HEK293T (cell line): ENCODE measurements around the gene UMODL1.

Experiments used
- CTCF ChIA-PET: fragments of 350-600 bp; formaldehyde crosslinking; extraction: SDS; loops from one replicate; lab custom pipeline; 2021; ENCODE audit warnings: antibody characterized with exemption, inconsistent platforms; lab: Yijun Ruan, JAX
- POLR2A ChIA-PET: fragments of 350-600 bp; formaldehyde crosslinking; extraction: SDS; loops from one replicate; lab custom pipeline; 2020; ENCODE audit warnings: antibody characterized with exemption, inconsistent platforms; lab: Yijun Ruan, JAX
- DNase-seq: peaks from one replicate; pipeline ENCODE4 v3.0.0; 2012; ENCODE audit warnings: mixed read lengths; ENCODE audit errors: extremely low spot score
- ARNT ChIP-seq: fragments of 450-650 bp; IDR thresholded peaks from 2 replicates; pipeline ENCODE4 v1.6.1; 2017; ENCODE audit warnings: mild to moderate bottlenecking
- BHLHE40 ChIP-seq: fragments of 450-650 bp; IDR thresholded peaks from 2 replicates; pipeline ENCODE4 v1.6.1; 2016; ENCODE audit warnings: mild to moderate bottlenecking, moderate library complexity, borderline replicate concordance
- CTBP1 ChIP-seq: fragments of 450-650 bp; IDR thresholded peaks from 2 replicates; pipeline ENCODE4 v1.6.1; 2016; ENCODE audit warnings: borderline replicate concordance
- ELF4 ChIP-seq: fragments of 450-650 bp; IDR thresholded peaks from 2 replicates; pipeline ENCODE4 v1.6.1; 2017; ENCODE audit warnings: antibody characterized with exemption
- FOXA1 ChIP-seq: fragments of 450-650 bp; IDR thresholded peaks from 2 replicates; pipeline ENCODE4 v1.6.1; 2016; ENCODE audit warnings: mild to moderate bottlenecking
- FOXK2 ChIP-seq: fragments of 450-650 bp; IDR thresholded peaks from 2 replicates; pipeline ENCODE4 v1.6.1; 2016; ENCODE audit warnings: mild to moderate bottlenecking
- FOXM1 ChIP-seq: fragments of 450-650 bp; IDR thresholded peaks from 2 replicates; pipeline ENCODE4 v1.6.1; 2017; ENCODE audit warnings: mild to moderate bottlenecking, borderline replicate concordance
- HDGF ChIP-seq: fragments of 450-650 bp; IDR thresholded peaks from 2 replicates; pipeline ENCODE4 v1.6.1; 2017; ENCODE audit warnings: antibody characterized with exemption, borderline replicate concordance
- L3MBTL2 ChIP-seq: fragments of 450-650 bp; conservative IDR thresholded peaks from 2 replicates; pipeline ENCODE4 v1.6.1; 2016; ENCODE audit warnings: mild to moderate bottlenecking
- LEF1 ChIP-seq: fragments of 450-650 bp; IDR thresholded peaks from 2 replicates; pipeline ENCODE4 v1.6.1; 2017; ENCODE audit warnings: mild to moderate bottlenecking, borderline replicate concordance
- NFRKB ChIP-seq: fragments of 450-650 bp; IDR thresholded peaks from 2 replicates; pipeline ENCODE4 v1.6.1; 2016; ENCODE audit warnings: mild to moderate bottlenecking, moderate library complexity
- SP1 ChIP-seq: fragments of 450-650 bp; IDR thresholded peaks from 2 replicates; pipeline ENCODE4 v1.6.1; 2017
- SUZ12 ChIP-seq: fragments of 450-650 bp; IDR thresholded peaks from 2 replicates; pipeline ENCODE4 v1.6.1; 2016; ENCODE audit warnings: mild to moderate bottlenecking
- TARDBP ChIP-seq: fragments of 450-650 bp; IDR thresholded peaks from 2 replicates; pipeline ENCODE4 v1.6.1; 2016
- ZNF384 ChIP-seq: fragments of 450-650 bp; IDR thresholded peaks from 2 replicates; pipeline ENCODE4 v1.6.1; 2016
- TF ChIP-seq, protein P1 (sequence below): fragments of 450-650 bp; IDR thresholded peaks from 2 replicates; pipeline ENCODE4 v1.6.1; 2016

UMODL1 gene

DNA sequence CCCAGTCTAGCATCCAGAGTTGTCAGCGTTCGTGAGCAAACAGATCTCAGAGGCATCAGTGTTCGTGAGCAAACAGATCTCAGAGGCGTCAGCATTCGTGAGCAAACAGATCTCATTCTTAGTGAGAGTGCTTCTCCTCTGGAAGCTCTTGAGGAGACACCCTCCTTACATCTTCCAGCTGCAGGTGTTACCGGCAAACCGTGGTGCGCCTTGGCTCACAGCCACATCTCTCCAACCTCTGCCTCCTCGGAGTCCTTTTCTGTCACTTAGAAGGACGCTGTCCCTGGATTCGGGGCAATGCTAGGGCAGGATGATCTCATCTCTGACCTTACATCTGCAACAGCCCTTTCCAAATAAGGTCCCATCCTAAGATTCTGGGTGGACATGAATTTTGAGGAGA lies 14.6 kb upstream of the UMODL1 start:
- TF ChIP-seq NFRKB (no peak), L3MBTL2 (no peak), FOXA1 (no peak), SP1 (no peak), LEF1 (no peak), SUZ12 (no peak), ARNT (no peak), TARDBP (no peak), FOXK2 (no peak), HDGF (no peak), CTBP1 (no peak), ELF4 (no peak), ZNF384 (no peak), BHLHE40 (no peak)
- TF ChIP-seq, protein P1, sequence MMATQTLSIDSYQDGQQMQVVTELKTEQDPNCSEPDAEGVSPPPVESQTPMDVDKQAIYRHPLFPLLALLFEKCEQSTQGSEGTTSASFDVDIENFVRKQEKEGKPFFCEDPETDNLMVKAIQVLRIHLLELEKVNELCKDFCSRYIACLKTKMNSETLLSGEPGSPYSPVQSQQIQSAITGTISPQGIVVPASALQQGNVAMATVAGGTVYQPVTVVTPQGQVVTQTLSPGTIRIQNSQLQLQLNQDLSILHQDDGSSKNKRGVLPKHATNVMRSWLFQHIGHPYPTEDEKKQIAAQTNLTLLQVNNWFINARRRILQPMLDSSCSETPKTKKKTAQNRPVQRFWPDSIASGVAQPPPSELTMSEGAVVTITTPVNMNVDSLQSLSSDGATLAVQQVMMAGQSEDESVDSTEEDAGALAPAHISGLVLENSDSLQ = no peak
- ChIA-PET POLR2A (no interaction called here), CTCF (no interaction called here)
- no peak for DNase-seq

- ChIA-PET POLR2A (no interaction called here), CTCF (no interaction called here)
- TF ChIP-seq ELF4 (no peak), NFRKB (no peak), FOXM1 (no peak), LEF1 (no peak), HDGF (no peak), L3MBTL2 (no peak), FOXA1 (no peak), TARDBP (no peak), CTBP1 (no peak), SUZ12 (no peak), ARNT (no peak), BHLHE40 (no peak), ZNF384 (no peak), FOXK2 (no peak), SP1 (no peak)
- TF ChIP-seq, protein P1 = no peak
- no peak for DNase-seq
Measured at GRCh38 chr21:42056996-42057689, 14.0 kb upstream of the UMODL1 start.

- DNase-seq = no peak
- ChIA-PET POLR2A (no interaction called here), CTCF (no interaction called here)
- TF ChIP-seq LEF1 (no peak), ELF4 (no peak), BHLHE40 (no peak), FOXK2 (no peak), L3MBTL2 (no peak), TARDBP (no peak), FOXA1 (no peak), FOXM1 (no peak), NFRKB (no peak), SUZ12 (no peak), ARNT (no peak), HDGF (no peak), ZNF384 (no peak), CTBP1 (no peak)
Measured at GRCh38 chr21:42057851-42058437, 13.2 kb upstream of the UMODL1 start.

GRCh38 chr21:42058631-42059111 lies 12.4 kb upstream of the UMODL1 start:
- CTCF ChIA-PET = no interaction called here
- POLR2A ChIA-PET = no interaction called here
- DNase-seq = no peak
- TF ChIP-seq LEF1 (no peak), TARDBP (no peak), L3MBTL2 (no peak), SP1 (no peak), NFRKB (no peak), ZNF384 (no peak), HDGF (no peak), FOXA1 (no peak), FOXM1 (no peak), SUZ12 (no peak), ELF4 (no peak), BHLHE40 (no peak)

- TF ChIP-seq FOXK2 (no peak), SUZ12 (no peak), ARNT (no peak), HDGF (no peak), FOXM1 (no peak), BHLHE40 (no peak), NFRKB (no peak), ELF4 (no peak), ZNF384 (no peak), TARDBP (no peak), FOXA1 (no peak), LEF1 (no peak), SP1 (no peak), L3MBTL2 (no peak), CTBP1 (no peak)
- TF ChIP-seq, protein P1 = no peak
- CTCF ChIA-PET = no interaction called here
- no peak for DNase-seq
- POLR2A ChIA-PET = no interaction called here
Measured at GRCh38 chr21:42059141-42059540, 12.0 kb upstream of the UMODL1 start.
